ENCODE data around the gene NOVA1.
A peak's percentile ranks its signal among the peaks of the same experiment; 100 is the strongest.
"Not testable (repeated sequence)": the region's sequence is repeated elsewhere in the genome, so short reads cannot be mapped to it uniquely, and the experiment has no call there.

The NOVA1 gene

DNA sequence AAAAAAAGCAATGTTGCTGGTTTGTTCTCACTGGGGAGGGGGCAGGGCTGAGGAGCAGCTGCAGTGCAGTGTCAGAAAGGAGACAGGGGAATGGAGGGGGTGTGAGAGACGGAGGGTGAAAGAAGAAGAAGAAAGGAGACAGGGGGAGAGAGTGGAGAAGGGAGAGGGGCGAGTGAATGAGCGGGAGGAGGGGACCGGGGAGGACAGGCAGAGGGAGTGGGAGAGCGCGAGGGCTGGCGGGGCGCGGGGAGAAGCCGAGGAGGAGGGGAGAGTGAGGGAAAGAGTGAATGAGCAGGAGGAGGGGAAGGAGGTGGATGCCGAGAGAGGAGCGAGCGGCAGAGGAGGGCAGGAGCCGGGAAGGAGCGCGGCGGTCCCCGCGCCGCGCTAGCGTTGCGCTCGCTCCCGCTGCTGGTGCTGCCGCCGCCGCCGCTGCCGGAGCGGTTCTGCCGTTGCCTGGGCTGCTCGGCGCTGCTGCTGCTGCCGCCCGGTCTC is at the start of gene NOVA1:
Gene NOVA1, minus strand, starts transcription at position 445 of the 492 bp plus-strand sequence. CDS start 597 bp downstream, outside the sequence.
- no peak for DNase-seq (ENCODE audit: low spot score)

DNA sequence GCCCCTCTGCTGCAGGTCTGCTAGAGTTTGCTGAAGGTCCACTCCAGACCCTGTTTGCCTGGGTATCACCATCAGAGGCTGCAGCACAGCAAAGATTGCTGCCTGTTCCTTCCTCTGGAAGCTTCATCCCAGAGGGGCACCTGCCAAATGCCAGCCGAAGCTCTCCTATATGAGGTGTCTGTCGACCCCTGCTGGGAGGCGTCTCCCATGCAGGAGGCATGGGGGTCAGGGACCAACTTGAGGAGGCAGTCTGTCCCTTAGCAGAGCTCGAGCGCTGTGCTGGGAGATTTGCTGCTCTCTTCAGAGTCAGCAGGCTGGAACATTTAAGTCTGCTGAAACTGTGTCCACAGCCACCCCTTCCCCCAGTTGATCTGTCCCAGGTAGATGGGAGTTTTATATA is 47.2 kb upstream of the NOVA1 start:
- DNase-seq (ENCODE audit: low spot score), result not testable (repeated sequence)

GRCh38 chr14:26636561-26636960 is 38.7 kb upstream of the NOVA1 start:
- peak; percentile 16 for DNase-seq (ENCODE audit: low spot score)

- not testable (repeated sequence) for DNase-seq (ENCODE audit: low spot score)
Measured at GRCh38 chr14:26634946-26635345, 37.1 kb upstream of the NOVA1 start.

GRCh38 chr14:26626256-26626655 is 28.4 kb upstream of the NOVA1 start:
- DNase-seq (ENCODE audit: low spot score), result no peak

DNA sequence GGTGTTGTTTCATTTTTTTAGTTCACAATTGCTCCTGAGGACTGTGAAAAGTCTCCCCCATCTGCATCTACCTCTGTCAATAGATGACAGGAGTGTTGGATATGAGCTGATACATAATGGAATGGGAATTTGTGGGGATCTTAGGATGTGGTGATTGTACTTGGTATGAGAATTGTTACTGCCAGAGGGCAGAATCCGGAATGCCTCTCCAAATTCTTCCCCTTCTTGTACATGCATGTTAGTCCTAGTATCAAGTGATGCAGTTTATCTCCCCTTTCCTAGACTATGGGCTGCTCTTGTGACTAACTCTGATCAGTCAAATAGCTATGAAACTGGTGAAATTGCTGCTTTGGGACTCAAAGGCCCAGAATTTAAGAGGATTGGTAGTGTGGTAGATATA is 24.8 kb upstream of the NOVA1 start:
- DNase-seq (ENCODE audit: low spot score), result no peak

GRCh38 chr14:26621807-26622560 is 24.2 kb upstream of the NOVA1 start:
- no peak for DNase-seq (ENCODE audit: low spot score)

- no peak for DNase-seq (ENCODE audit: low spot score)
Measured at GRCh38 chr14:26621364-26621763, 23.5 kb upstream of the NOVA1 start.

GRCh38 chr14:26611259-26611658 is 13.4 kb upstream of the NOVA1 start:
- no peak for DNase-seq (ENCODE audit: low spot score)

- DNase-seq (ENCODE audit: low spot score), result no peak
Measured at GRCh38 chr14:26606729-26607312, 9.0 kb upstream of the NOVA1 start.

- DNase-seq (ENCODE audit: low spot score), result no peak
Measured at GRCh38 chr14:26605602-26606001, 7.8 kb upstream of the NOVA1 start.

GRCh38 chr14:26602902-26603301 is 5.1 kb upstream of the NOVA1 start:
- DNase-seq (ENCODE audit: low spot score), result no peak

- no peak for DNase-seq (ENCODE audit: low spot score)
Measured at GRCh38 chr14:26601856-26602255, 4.0 kb upstream of the NOVA1 start.

- no peak for DNase-seq (ENCODE audit: low spot score)
Measured at GRCh38 chr14:26599291-26599690, 1.5 kb upstream of the NOVA1 start.

- no peak for DNase-seq (ENCODE audit: low spot score)
Measured at GRCh38 chr14:26598672-26599131, 869 bp upstream of the NOVA1 start.

GRCh38 chr14:26598081-26598671 is 343 bp upstream of the NOVA1 start:
- peak; percentile 97 for DNase-seq (ENCODE audit: low spot score)

GRCh38 chr14:26597071-26597588 is 703 bp downstream of the NOVA1 start:
- no peak for DNase-seq (ENCODE audit: low spot score)

GRCh38 chr14:26596543-26597061 is 1.2 kb downstream of the NOVA1 start:
- peak; percentile 68 for DNase-seq (ENCODE audit: low spot score)

DNA sequence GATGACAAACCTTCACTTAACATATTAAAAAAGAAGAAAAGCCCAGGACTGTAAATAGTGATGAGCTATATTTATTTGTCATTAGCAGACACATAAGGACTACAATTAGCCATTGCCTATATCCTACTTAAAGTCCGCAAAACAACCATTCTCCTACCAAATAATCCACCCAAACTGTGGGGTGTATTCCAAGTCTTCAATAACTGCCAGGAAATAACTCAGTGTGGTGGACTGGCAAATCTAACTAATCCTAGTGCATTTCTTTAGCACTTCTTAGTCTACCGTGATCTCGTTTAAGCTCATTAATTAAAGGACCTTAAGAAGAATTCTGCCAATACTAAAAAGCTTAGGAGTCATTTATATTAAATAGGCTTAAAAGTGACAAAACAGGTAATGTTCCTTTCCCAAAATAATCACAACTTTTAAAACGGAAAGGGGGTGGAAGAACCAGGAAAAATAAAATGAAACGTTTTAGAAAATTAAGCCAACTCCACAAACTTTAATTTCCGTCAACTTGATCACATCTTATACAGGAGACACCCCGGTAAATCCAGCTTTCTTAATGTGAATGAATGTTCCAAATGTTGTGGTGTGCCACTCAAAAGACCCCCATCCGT is 1.8 kb downstream of the NOVA1 start:
- DNase-seq (ENCODE audit: low spot score), result peak; percentile 68

- DNase-seq (ENCODE audit: low spot score), result peak; percentile 74
Measured at GRCh38 chr14:26594756-26595545, 2.9 kb downstream of the NOVA1 start.

DNA sequence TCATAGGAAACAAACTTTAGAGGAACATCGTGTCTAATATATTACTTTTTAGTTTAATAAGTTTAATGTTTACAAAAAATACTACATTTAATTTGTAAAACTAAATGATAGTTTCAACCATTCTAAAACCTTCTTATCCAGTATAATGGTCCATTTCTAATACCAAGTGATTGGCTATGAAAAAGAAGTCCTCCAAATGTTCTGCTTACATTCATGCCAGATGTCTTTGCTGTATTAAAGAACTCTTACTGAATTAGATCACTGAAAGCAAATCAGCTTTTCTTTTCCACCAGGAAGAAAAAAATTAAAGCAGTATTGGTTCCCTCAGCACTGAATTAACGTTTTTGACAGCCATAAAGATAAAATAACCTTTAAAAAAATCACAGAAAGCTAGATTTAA is 3.7 kb downstream of the NOVA1 start:
- peak; percentile 67 for DNase-seq (ENCODE audit: low spot score)

Data from pons (tissue), 1 donor.